Prostate gland (tissue), 2 donors: ENCODE measurements around the gene HCFC1R1. TPM values are rescaled to one million over a fixed set of nuclear protein-coding genes. Genes with fewer than 3 reads are reported as not detected.

ENCODE experiments used
- DNase-seq: peaks from one replicate; pipeline ENCODE4 v3.0.0-alpha.2; 2019; ENCODE audit warnings: low spot score
- H3K27ac ChIP-seq, 2 donors: fragments of 200-600 bp; sonication (generic); 2 replicates each; pipeline ENCODE4 v1.5.1; 2017 to 2019
- H3K27me3 ChIP-seq: fragments of 200-600 bp; sonication (generic); replicated peaks from 2 replicates; pipeline ENCODE4 v1.5.1; 2019; ENCODE audit not compliant: insufficient read depth
- H3K36me3 ChIP-seq, 2 donors: fragments of 200-600 bp; sonication (generic); 1 replicate in 1 of 2; 2 replicates in 1 of 2; pipeline versions ENCODE4 v1.5.1 to v1.8.1; 2017 to 2019
- H3K4me1 ChIP-seq: fragments of 200-600 bp; sonication (generic); replicated peaks from 2 replicates; pipeline ENCODE4 v1.5.1; 2019
- H3K4me3 ChIP-seq, 2 donors: fragments of 200-600 bp; sonication (generic); 2 replicates each; pipeline ENCODE4 v1.5.1; 2017 to 2019
- H3K9me3 ChIP-seq: fragments of 200-600 bp; sonication (generic); 2 replicates; pipeline ENCODE4 v1.5.1; 2017
- POLR2A ChIP-seq: fragments of 450-650 bp; IDR thresholded peaks from one replicate; pipeline ENCODE4 v1.6.1; 2016; ENCODE audit warnings: antibody characterized with exemption, mild to moderate bottlenecking
- POLR2AphosphoS5 ChIP-seq: sonication (generic); formaldehyde crosslinking; IDR thresholded peaks from one replicate; pipeline ENCODE4 v1.6.1; 2017; ENCODE audit warnings: antibody characterized with exemption
- WGBS: methylation state at CpG from one replicate; pipeline ENCODE4 v1.1.5; 2018; 5-methylcytosine and 5-hydroxymethylcytosine counted together
- intact Hi-C: fragments of 100-400 bp; cut with DNase I; formaldehyde crosslinking; loops from one replicate; pipeline ENCODE4 v1.14.2; 2022
- total RNA-seq, 2 donors: library from RNA; depleted of rRNA; stranded (reverse); fragments of >200 nt; gene quantifications; one replicate each; pipeline ENCODE4 v1.1.0, GENCODE V29; 2016
- TF ChIP-seq, protein P1 (sequence below), 4 experiments: fragments of 200-600 bp in 2 of 4; fragments of 450-650 bp in 2 of 4; sonication (generic) in 2 of 4; IDR thresholded peaks; 1 replicate in 3 of 4; 2 replicates in 1 of 4; pipeline ENCODE4 v1.5.1; 2016 to 2019; ENCODE audit warnings: antibody characterized with exemption in 4 of 4, mild to moderate bottlenecking in 2 of 4, moderate library complexity in 2 of 4

The HCFC1R1 gene
- total RNA-seq, 2 donors from 2014 or later: 52.4 to 67.0 TPM

GRCh38 chr16:3020247-3020603 lies 3.5 kb downstream of the HCFC1R1 start, which contains the start of gene TNFRSF12A:
TNFRSF12A (plus strand) TSS chr16:3020368; CDS start chr16:3020398, 30 bp downstream.
- under 1% methylated on average over 38 of the region's 49 CpGs for WGBS
- DNase-seq: peak; percentile 63
- peak within 1 kb of the TSS; percentile 89 to 94 for H3K27ac ChIP-seq
- H3K36me3 ChIP-seq: no peaks in the 10 kb centered on the region
- peaks cover 21% of the 10 kb centered on the region for H3K4me1 ChIP-seq
- peak; percentile 87 for TF ChIP-seq POLR2A
- TF ChIP-seq, protein P1, sequence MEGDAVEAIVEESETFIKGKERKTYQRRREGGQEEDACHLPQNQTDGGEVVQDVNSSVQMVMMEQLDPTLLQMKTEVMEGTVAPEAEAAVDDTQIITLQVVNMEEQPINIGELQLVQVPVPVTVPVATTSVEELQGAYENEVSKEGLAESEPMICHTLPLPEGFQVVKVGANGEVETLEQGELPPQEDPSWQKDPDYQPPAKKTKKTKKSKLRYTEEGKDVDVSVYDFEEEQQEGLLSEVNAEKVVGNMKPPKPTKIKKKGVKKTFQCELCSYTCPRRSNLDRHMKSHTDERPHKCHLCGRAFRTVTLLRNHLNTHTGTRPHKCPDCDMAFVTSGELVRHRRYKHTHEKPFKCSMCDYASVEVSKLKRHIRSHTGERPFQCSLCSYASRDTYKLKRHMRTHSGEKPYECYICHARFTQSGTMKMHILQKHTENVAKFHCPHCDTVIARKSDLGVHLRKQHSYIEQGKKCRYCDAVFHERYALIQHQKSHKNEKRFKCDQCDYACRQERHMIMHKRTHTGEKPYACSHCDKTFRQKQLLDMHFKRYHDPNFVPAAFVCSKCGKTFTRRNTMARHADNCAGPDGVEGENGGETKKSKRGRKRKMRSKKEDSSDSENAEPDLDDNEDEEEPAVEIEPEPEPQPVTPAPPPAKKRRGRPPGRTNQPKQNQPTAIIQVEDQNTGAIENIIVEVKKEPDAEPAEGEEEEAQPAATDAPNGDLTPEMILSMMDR (IDR thresholded peaks at IDR 0.05): peak in 2 of 4 experiments; percentile 25 to 39
- no peak for TF ChIP-seq POLR2AphosphoS5
- H3K9me3 ChIP-seq: no peaks in the 10 kb centered on the region
- H3K4me3 ChIP-seq: peak within 1 kb of the TSS; percentile 48 to 54
- H3K27me3 ChIP-seq: no peaks in the 10 kb centered on the region
- intact Hi-C loops: no loop called here

DNA sequence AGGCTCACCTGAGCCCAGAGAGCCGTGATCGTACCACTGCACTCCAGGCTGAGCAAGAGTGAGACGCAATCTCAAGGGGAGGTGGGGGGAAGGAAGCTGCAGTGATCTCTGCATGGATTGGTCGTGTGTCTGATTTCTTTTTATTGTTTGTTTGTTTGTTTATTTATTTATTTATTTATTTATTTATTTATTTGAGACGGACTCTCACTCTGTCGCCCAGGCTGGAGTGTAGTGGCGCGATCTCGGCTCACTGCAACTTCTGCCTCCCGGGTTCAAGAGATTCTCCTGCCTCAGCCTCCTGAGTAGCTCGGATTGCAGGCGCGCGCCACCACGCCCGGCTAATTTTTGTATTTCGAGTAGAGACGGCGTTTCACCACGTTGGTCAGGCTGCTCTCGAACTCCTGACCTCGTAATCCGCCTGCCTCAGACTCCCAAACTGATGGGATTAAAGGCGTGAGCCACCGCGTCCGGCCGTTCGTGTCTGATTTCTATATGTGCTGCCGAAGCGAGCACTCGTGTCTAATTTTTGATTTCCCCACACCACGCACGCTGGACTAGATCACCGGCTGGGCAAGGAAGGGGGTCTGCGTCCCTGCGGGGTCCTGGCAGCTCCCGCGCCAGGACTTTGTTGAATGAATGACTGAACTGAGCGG lies 4.0 kb downstream of the HCFC1R1 start:
- H3K4me3 ChIP-seq: peak overlapping the region; percentile 48 to 54
- intact Hi-C loops: no loop called here
- H3K4me1 ChIP-seq: peaks cover 21% of the 10 kb centered on the region
- no peak for TF ChIP-seq POLR2A
- no peak for TF ChIP-seq POLR2AphosphoS5
- TF ChIP-seq, protein P1 (IDR thresholded peaks at IDR 0.05): no peak
- H3K36me3 ChIP-seq: no peaks in the 10 kb centered on the region
- no peaks in the 10 kb centered on the region for H3K27me3 ChIP-seq
- peak overlapping the region in 1 of 2 donors; percentile 94 for H3K27ac ChIP-seq
- H3K9me3 ChIP-seq: no peaks in the 10 kb centered on the region
- 32% methylated on average over 40 of the region's 40 CpGs for WGBS
- no peak for DNase-seq

DNA sequence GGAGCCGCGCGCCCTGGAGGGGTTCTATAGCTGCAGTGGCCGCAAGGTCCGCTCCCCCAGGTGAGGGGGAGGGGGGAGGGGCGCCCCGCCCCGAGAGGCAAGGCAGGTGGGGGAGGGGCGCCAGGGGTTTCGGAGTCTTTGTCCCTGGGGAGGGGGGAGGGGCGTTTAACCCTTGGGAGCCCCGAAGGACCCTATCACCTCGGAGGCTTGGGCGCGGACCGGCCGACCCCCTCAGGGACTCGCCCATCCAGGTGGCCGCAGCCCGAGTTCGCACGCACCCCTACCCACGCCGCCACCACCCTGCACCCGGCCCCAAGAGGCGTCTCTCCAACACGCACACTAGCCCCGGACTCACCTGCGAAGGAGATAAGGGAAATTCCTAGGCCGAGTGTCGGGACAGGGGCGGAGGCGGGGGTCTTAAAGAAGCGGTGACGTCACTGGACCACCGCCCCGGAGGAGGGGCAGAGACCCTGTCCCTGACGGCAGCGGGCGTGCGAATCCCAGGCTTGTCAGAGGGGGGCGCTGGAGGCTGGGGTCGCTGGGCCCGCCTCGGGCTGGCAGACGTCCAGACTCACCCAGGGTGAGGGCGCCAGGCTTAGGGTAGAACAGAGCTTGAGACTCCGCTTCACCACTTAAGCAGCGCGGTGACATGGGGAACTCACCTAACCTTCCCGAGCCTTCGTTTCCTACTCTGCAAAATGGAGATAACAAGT lies 5.8 kb downstream of the HCFC1R1 start, which contains the start of gene CLDN6:
CLDN6 (minus strand) TSS at position 390 of the 713 bp plus-strand sequence. CDS start 2,162 bp downstream, outside the sequence.
- intact Hi-C loops: no loop called here
- H3K27ac ChIP-seq: no peak within 1 kb of the TSS
- no peaks in the 10 kb centered on the region for H3K36me3 ChIP-seq
- WGBS: 8% methylated on average over 18 of the region's 52 CpGs
- peaks cover 15% of the 10 kb centered on the region for H3K4me1 ChIP-seq
- H3K9me3 ChIP-seq: no peaks in the 10 kb centered on the region
- DNase-seq: no peak
- no peak for TF ChIP-seq POLR2A
- TF ChIP-seq, protein P1 (IDR thresholded peaks at IDR 0.05): no peak
- no peak within 1 kb of the TSS for H3K4me3 ChIP-seq
- H3K27me3 ChIP-seq: no peaks in the 10 kb centered on the region

DNA sequence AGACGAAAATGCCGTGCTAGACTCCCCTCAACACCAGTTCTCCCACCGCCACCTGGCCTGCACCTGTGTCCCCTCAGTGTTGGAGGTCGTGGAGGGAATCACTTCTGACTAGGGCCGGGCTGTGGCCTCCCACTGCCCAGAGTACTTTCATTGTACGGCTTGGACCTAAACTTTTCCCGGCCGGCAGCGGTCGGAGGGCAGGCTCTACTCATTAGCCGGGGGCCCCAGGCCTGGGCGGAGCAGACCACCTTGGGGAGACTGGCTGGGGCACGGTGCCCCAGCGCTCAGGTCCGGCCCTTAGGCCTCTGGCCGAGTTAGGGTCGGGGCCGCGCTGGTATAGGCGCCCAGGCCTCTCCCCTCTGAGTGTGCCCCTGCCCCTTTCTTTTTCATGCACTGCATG lies 6.4 kb downstream of the HCFC1R1 start:
- Histone ChIP-seq H3K4me1 (peaks cover 9% of the 10 kb centered on the region), H3K9me3 (no peaks in the 10 kb centered on the region), H3K36me3 (no peaks in the 10 kb centered on the region), H3K27ac (no peak overlapping the region), H3K27me3 (no peaks in the 10 kb centered on the region), H3K4me3 (no peak overlapping the region)
- intact Hi-C loops: no loop called here
- no peak for DNase-seq
- TF ChIP-seq, protein P1 (IDR thresholded peaks at IDR 0.05): no peak
- TF ChIP-seq POLR2A: no peak
- no peak for TF ChIP-seq POLR2AphosphoS5
- WGBS: 60% methylated on average over 19 of the region's 20 CpGs
